SKM-1 treated with dmso at 0.1 percent for 144 hours (cell line): Measurements from ENCODE around the gene SLC7A6OS.

Experiments
- DNase-seq: peaks from one replicate; lab custom pipeline; 2025; ENCODE audit not compliant: unreplicated experiment; lab: John Stamatoyannopoulos, UW

The SLC7A6OS gene

GRCh38 chr16:68310774-68311511, at the start of gene SLC7A6OS, which contains the start of gene PRMT7:
SLC7A6OS (minus strand) TSS chr16:68310946; CDS start chr16:68310926, 20 bp downstream.
PRMT7 (plus strand) TSS chr16:68311019; CDS start chr16:68315980, 4,961 bp downstream.
- peak; percentile 96 for DNase-seq

GRCh38 chr16:68359398-68360191, 48.8 kb upstream of the SLC7A6OS start:
- DNase-seq: no peak

- no peak for DNase-seq
These were observed 48.2 kb upstream of the SLC7A6OS start for GRCh38 chr16:68358951-68359350.

- no peak for DNase-seq
These were observed 47.2 kb upstream of the SLC7A6OS start for GRCh38 chr16:68357923-68358322.

GRCh38 chr16:68357521-68357922, 46.8 kb upstream of the SLC7A6OS start:
- no peak for DNase-seq

GRCh38 chr16:68356919-68357286, 46.2 kb upstream of the SLC7A6OS start:
- DNase-seq: no peak

GRCh38 chr16:68356249-68356918, 45.6 kb upstream of the SLC7A6OS start:
- DNase-seq: peak; percentile 90

- DNase-seq: no peak
These were observed 44.9 kb upstream of the SLC7A6OS start for GRCh38 chr16:68355447-68356248.

GRCh38 chr16:68354816-68355215, 44.1 kb upstream of the SLC7A6OS start:
- DNase-seq: no peak

GRCh38 chr16:68353366-68353765, 42.6 kb upstream of the SLC7A6OS start:
- DNase-seq: no peak

- no peak for DNase-seq
These were observed 41.3 kb upstream of the SLC7A6OS start for GRCh38 chr16:68351991-68352431.

- DNase-seq: no peak
These were observed 40.7 kb upstream of the SLC7A6OS start for GRCh38 chr16:68351463-68351862.

- DNase-seq: no peak
These were observed 40.1 kb upstream of the SLC7A6OS start for GRCh38 chr16:68350813-68351350.

- no peak for DNase-seq
These were observed 39.2 kb upstream of the SLC7A6OS start for GRCh38 chr16:68349838-68350410.

- no peak for DNase-seq
These were observed 38.1 kb upstream of the SLC7A6OS start for GRCh38 chr16:68348639-68349445.

GRCh38 chr16:68347605-68348004, 36.9 kb upstream of the SLC7A6OS start:
- DNase-seq: no peak

- DNase-seq: no peak
These were observed 36.2 kb upstream of the SLC7A6OS start for GRCh38 chr16:68346892-68347480.

- DNase-seq: no peak
These were observed 35.4 kb upstream of the SLC7A6OS start for GRCh38 chr16:68345958-68346635.
